ENCODE data around the gene ITFG1.

The ITFG1 gene

GRCh38 chr16:47109361-47109760, 351.5 kb downstream of the ITFG1 start:
- no peak for DNase-seq (ENCODE audit: low read depth in 2 of 2)
